Astrocyte of the hippocampus (primary cell): ENCODE data around the gene UQCC3.
"Not testable (repeated sequence)": the region's sequence is repeated elsewhere in the genome, so short reads cannot be mapped to it uniquely, and the experiment has no call there.

Source experiments
- DNase-seq: peaks from one replicate; pipeline ENCODE4 v3.0.0; 2011; ENCODE audit warnings: low read depth, low spot score

The UQCC3 gene

GRCh38 chr11:62671608-62672389 is at the start of gene UQCC3, which contains the start of gene LBHD1:
Gene UQCC3 (plus strand): TSS chr11:62671673. CDS start chr11:62671746, 73 bp downstream.
Gene LBHD1 (minus strand): TSS chr11:62672267. CDS start chr11:62670031, 2,236 bp downstream.
- peak; percentile 92 for DNase-seq

- DNase-seq = no peak
Observed at GRCh38 chr11:62622476-62623089, 48.9 kb upstream of the UQCC3 start.

GRCh38 chr11:62627713-62628112 is 43.8 kb upstream of the UQCC3 start:
- DNase-seq = no peak

- DNase-seq = no peak
Observed at GRCh38 chr11:62632492-62632891, 39.0 kb upstream of the UQCC3 start.

GRCh38 chr11:62644220-62644619 is 27.3 kb upstream of the UQCC3 start:
- DNase-seq = no peak

- no peak for DNase-seq
Observed at GRCh38 chr11:62645671-62645945, 25.9 kb upstream of the UQCC3 start.

GRCh38 chr11:62645946-62646824 is 25.3 kb upstream of the UQCC3 start, which contains the start of gene GANAB:
Gene GANAB (minus strand): TSS chr11:62646613. CDS start chr11:62646599, 14 bp downstream.
- DNase-seq = peak; percentile 99

- no peak for DNase-seq
Observed at GRCh38 chr11:62646825-62647608, 24.5 kb upstream of the UQCC3 start.

- no peak for DNase-seq
Observed at GRCh38 chr11:62647609-62648005, 23.9 kb upstream of the UQCC3 start.

GRCh38 chr11:62648185-62648966 is 23.1 kb upstream of the UQCC3 start:
- no peak for DNase-seq

GRCh38 chr11:62648967-62649364 is 22.5 kb upstream of the UQCC3 start:
- DNase-seq = no peak

- no peak for DNase-seq
Observed at GRCh38 chr11:62649486-62649885, 22.0 kb upstream of the UQCC3 start.

- not testable (repeated sequence) for DNase-seq
Observed at GRCh38 chr11:62650283-62650682, 21.2 kb upstream of the UQCC3 start.

- no peak for DNase-seq
Observed at GRCh38 chr11:62652161-62653006, 19.1 kb upstream of the UQCC3 start.

GRCh38 chr11:62654297-62654696 is 17.2 kb upstream of the UQCC3 start:
- DNase-seq = no peak

- DNase-seq = no peak
Observed at GRCh38 chr11:62656796-62657429, 14.6 kb upstream of the UQCC3 start.

GRCh38 chr11:62664405-62665074 is 6.9 kb upstream of the UQCC3 start:
- peak; percentile 74 for DNase-seq

- DNase-seq = peak; percentile 98
Observed at GRCh38 chr11:62665075-62665598, 6.3 kb upstream of the UQCC3 start, which contains the start of the genes C11orf98 and CSKMT. Gene C11orf98 (minus strand): TSS chr11:62665210. CDS start chr11:62665169, 41 bp downstream. Gene CSKMT (plus strand): TSS chr11:62665312. CDS start chr11:62665880, 568 bp downstream.
